IMR-90 (cell line): Measurements from ENCODE around the gene RPS3. TPM values are rescaled to one million over a fixed set of nuclear protein-coding genes. Genes with fewer than 3 reads are reported as not detected.

Source experiments
- ATAC-seq: fragments of 200-7000 bp; cut with Tn5 transposase; 2 replicates; pipeline ENCODE4 v1.9.1; 2020; ENCODE audit warnings: low read depth, mild to moderate bottlenecking, moderate library complexity
- BruUV-seq: library from RNA; stranded (reverse); fragments of 400-500 nt; replicated peaks from 2 replicates; lab custom pipeline; 2021; lab: Mats Ljungman, UMichigan
- CTCF ChIA-PET: fragments of 300-600 bp; formaldehyde crosslinking; extraction: SDS; loops from one replicate; lab custom pipeline; 2021; ENCODE audit warnings: antibody characterized with exemption; lab: Yijun Ruan, JAX
- POLR2A ChIA-PET: fragments of 300-600 bp; sonication (Branson Sonifier 250); formaldehyde crosslinking; loops from one replicate; lab custom pipeline; 2022; ENCODE audit warnings: antibody characterized with exemption; ENCODE audit not compliant: unreplicated experiment; lab: Charles Lee
- DNase-seq: peaks from one replicate; pipeline ENCODE4 v3.0.0; 2013
- H2AFZ ChIP-seq: replicated peaks from 2 replicates; pipeline ENCODE3; 2013; ENCODE audit warnings: low read length, mild to moderate bottlenecking; ENCODE audit not compliant: poor library complexity
- H2AK5ac ChIP-seq: 2 replicates; pipeline ENCODE4 v1.6.1; 2013; ENCODE audit warnings: low read depth, low read length, inconsistent platforms
- H2AK9ac ChIP-seq: replicated peaks from 2 replicates; pipeline ENCODE3; 2013; ENCODE audit warnings: mild to moderate bottlenecking, low read depth, low read length, moderate library complexity; ENCODE audit not compliant: poor library complexity
- H2BK120ac ChIP-seq: 2 replicates; pipeline ENCODE4 v1.6.1; 2013; ENCODE audit warnings: low read depth, low read length, inconsistent platforms
- H2BK15ac ChIP-seq: 3 replicates; pipeline ENCODE4 v1.6.1; 2013; ENCODE audit warnings: low read depth, low read length, inconsistent platforms
- H2BK20ac ChIP-seq: 2 replicates; pipeline ENCODE4 v1.6.1; 2013; ENCODE audit warnings: low read depth, mild to moderate bottlenecking, inconsistent platforms, low read length, moderate library complexity
- H2BK5ac ChIP-seq: 2 replicates; pipeline ENCODE4 v1.6.1; 2013; ENCODE audit warnings: mild to moderate bottlenecking, low read depth, low read length, inconsistent platforms; ENCODE audit not compliant: poor library complexity, severe bottlenecking
- H3K14ac ChIP-seq: replicated peaks from 2 replicates; pipeline ENCODE4 v1.6.1; 2013; ENCODE audit warnings: low read depth, low read length, inconsistent platforms
- H3K18ac ChIP-seq: 2 replicates; pipeline ENCODE4 v1.6.1; 2013; ENCODE audit warnings: low read depth, low read length, control low read depth
- H3K23ac ChIP-seq: 2 replicates; pipeline ENCODE4 v1.6.1; 2013; ENCODE audit warnings: low read depth, low read length, inconsistent platforms
- H3K27ac ChIP-seq: 2 replicates; pipeline ENCODE4 v1.5.1; 2013; ENCODE audit warnings: mild to moderate bottlenecking, control low read depth, low read length; ENCODE audit not compliant: insufficient read depth
- H3K27me3 ChIP-seq: 2 replicates; pipeline ENCODE4 v1.6.1; 2013; ENCODE audit warnings: low read length; ENCODE audit not compliant: control insufficient read depth, insufficient read depth
- H3K36me3 ChIP-seq: 2 replicates; pipeline ENCODE4 v1.6.1; 2013; ENCODE audit warnings: low read length, mixed read lengths; ENCODE audit not compliant: control insufficient read depth, insufficient read depth
- H3K4ac ChIP-seq: 2 replicates; pipeline ENCODE4 v1.6.1; 2013; ENCODE audit warnings: low read depth, low read length, inconsistent platforms
- H3K4me1 ChIP-seq: 2 replicates; pipeline ENCODE4 v1.6.1; 2013; ENCODE audit warnings: low read length, mixed read lengths; ENCODE audit not compliant: control insufficient read depth, insufficient read depth
- H3K4me2 ChIP-seq: 2 replicates; pipeline ENCODE4 v1.6.1; 2013; ENCODE audit warnings: low read depth, mild to moderate bottlenecking, control low read depth, low read length, moderate library complexity
- H3K4me3 ChIP-seq: 2 replicates; pipeline ENCODE4 v1.5.1; 2013; ENCODE audit warnings: low read depth, mild to moderate bottlenecking, control low read depth, low read length, moderate library complexity; ENCODE audit not compliant: insufficient read depth
- H3K56ac ChIP-seq: 2 replicates; pipeline ENCODE4 v1.6.1; 2013; ENCODE audit warnings: low read length, inconsistent platforms; ENCODE audit not compliant: insufficient read depth; ENCODE audit errors: extremely low read depth
- H3K79me1 ChIP-seq, 2 experiments: 2 replicates each; pipeline ENCODE4 v1.6.1; 2013; ENCODE audit warnings: low read length in 2 of 2, inconsistent platforms in 1 of 2, low read depth in 1 of 2
- H3K9ac ChIP-seq: 2 replicates; pipeline ENCODE4 v1.6.1; 2013; ENCODE audit warnings: low read depth, low read length, control low read depth
- H3K9me1 ChIP-seq: 2 replicates; pipeline ENCODE4 v1.6.1; 2013; ENCODE audit warnings: low read length, inconsistent platforms; ENCODE audit not compliant: insufficient read depth
- H3K9me3 ChIP-seq: 2 replicates; pipeline ENCODE4 v1.6.1; 2013; ENCODE audit warnings: low read length; ENCODE audit not compliant: control insufficient read depth, insufficient read depth
- H4K20me1 ChIP-seq: 2 replicates; pipeline ENCODE4 v1.6.1; 2013; ENCODE audit warnings: low read length, inconsistent platforms; ENCODE audit not compliant: insufficient read depth
- H4K5ac ChIP-seq: 2 replicates; pipeline ENCODE4 v1.6.1; 2013; ENCODE audit warnings: mild to moderate bottlenecking, low read depth, low read length, control low read depth
- H4K8ac ChIP-seq, 2 experiments: 2 replicates each; pipeline ENCODE4 v1.6.1; 2013; ENCODE audit warnings: low read depth in 2 of 2, low read length in 2 of 2, control low read depth in 1 of 2, inconsistent platforms in 1 of 2
- H4K91ac ChIP-seq: 2 replicates; pipeline ENCODE4 v1.6.1; 2013; ENCODE audit warnings: low read depth, low read length, inconsistent platforms; ENCODE audit not compliant: insufficient read depth
- BHLHE40 ChIP-seq: fragments of 150-350 bp; IDR thresholded peaks from 2 replicates; pipeline ENCODE4 v1.6.1; 2016; ENCODE audit warnings: mild to moderate bottlenecking, low read depth, low read length
- POLR2A ChIP-seq: IDR thresholded peaks from 2 replicates; pipeline ENCODE4 v1.6.1; 2012; ENCODE audit warnings: mild to moderate bottlenecking, low read depth, low read length
- RCOR1 ChIP-seq: IDR thresholded peaks from 2 replicates; pipeline ENCODE4 v1.6.1; 2012; ENCODE audit warnings: mild to moderate bottlenecking, low read length, improper control_type of control experiment; ENCODE audit not compliant: insufficient replicate concordance
- WGBS, 2 experiments: methylation state at CpG; one replicate each; pipeline versions ENCODE4 v1.1.5 to v1.1.7; 2013; ENCODE audit warnings: missing lambda C conversion rate in 2 of 2; ENCODE audit not compliant: insufficient read length in 1 of 2; ENCODE audit errors: extremely low coverage in 2 of 2; 5-methylcytosine and 5-hydroxymethylcytosine counted together
- dilution Hi-C: fragments of 300-500 bp; cut with HindIII; formaldehyde crosslinking; loops from one replicate; pipeline ENCODE4 v1.14.3; 2018; ENCODE audit warnings: low sequenced_read_pairs; ENCODE audit not compliant: unreplicated experiment
- in situ Hi-C: fragments of 300-500 bp; cut with MboI; formaldehyde crosslinking; loops from 3 replicates; pipeline ENCODE4 v1.14.3; 2019; ENCODE audit warnings: low sequenced_read_pairs, inconsistent platforms, mixed read lengths
- intact Hi-C: fragments of 100-400 bp; cut with micrococcal nuclease; formaldehyde crosslinking; loops from 2 replicates; pipeline ENCODE4 v1.10.0; 2022
- polyA plus RNA-seq, 3 experiments: library from polyadenylated mRNA; depleted of rRNA; stranded (reverse); fragments of >200 nt; gene quantifications; 2 replicates each; pipeline ENCODE4 v1.2.3, GENCODE V29; 2012; ENCODE audit warnings: low replicate concordance in 1 of 3
- total RNA-seq: library from RNA; depleted of rRNA; stranded (reverse); fragments of >200 nt; gene quantifications from 2 replicates; pipeline ENCODE4 v1.2.3, GENCODE V29; 2012

The RPS3 gene
- total and polyA plus RNA-seq, 2 of the 4 experiments (the other 2 are of a cell fraction) = 2,360 to 2,477 TPM

DNA sequence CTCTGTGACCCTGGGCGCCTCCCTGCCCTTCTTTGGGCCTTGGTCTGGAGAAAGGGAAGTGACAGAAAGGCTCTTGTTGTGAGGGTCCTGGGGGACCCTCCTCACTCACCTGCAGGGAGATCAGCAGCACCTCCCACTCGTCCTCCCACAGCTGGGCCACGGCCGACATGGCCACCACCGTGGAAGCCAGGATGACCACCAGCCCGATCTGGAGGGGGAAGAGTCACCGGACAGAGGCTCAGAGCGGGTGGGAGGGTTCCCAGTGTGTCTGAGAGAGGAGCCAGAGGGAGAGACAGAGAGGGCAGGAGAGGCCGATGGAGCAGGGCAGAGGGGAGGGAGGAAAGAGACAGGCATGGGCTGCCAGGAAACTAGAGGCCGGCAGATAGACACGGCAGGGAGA, 50.5 kb downstream of the RPS3 start:
- no peak overlapping the region for H2BK5ac ChIP-seq
- H3K9ac ChIP-seq = no peak overlapping the region
- no peak overlapping the region for H2AK5ac ChIP-seq
- no TSS peak for BruUV-seq
- H3K23ac ChIP-seq = no peak overlapping the region
- ChIA-PET CTCF (no interaction called here), POLR2A (no interaction called here)
- no peak for ATAC-seq
- intact Hi-C loops (loop anchor here (5.0 kb wide), 2 partner anchors 48 to 418 kb away; no protein-coding TSS in a partner anchor), in situ Hi-C loops (loop anchor here (5.0 kb wide), 1 partner anchor 83 kb away; no protein-coding TSS in a partner anchor), dilution Hi-C loops (no loop called here)
- no peak overlapping the region for H4K91ac ChIP-seq
- H2BK20ac ChIP-seq = no peak overlapping the region
- no peak overlapping the region for H2AFZ ChIP-seq
- peaks cover 5% of the 10 kb centered on the region for H3K4me1 ChIP-seq
- no peak overlapping the region for H3K27ac ChIP-seq
- no peaks in the 10 kb centered on the region for H3K9me3 ChIP-seq
- no peak overlapping the region for H3K18ac ChIP-seq
- H3K79me1 ChIP-seq = no peaks in the 10 kb centered on the region
- TF ChIP-seq BHLHE40 = no peak
- TF ChIP-seq RCOR1 = no peak
- TF ChIP-seq POLR2A = no peak
- H2AK9ac ChIP-seq = no peak overlapping the region
- H3K4ac ChIP-seq = no peak overlapping the region
- no peaks in the 10 kb centered on the region for H4K20me1 ChIP-seq
- no peaks in the 10 kb centered on the region for H3K9me1 ChIP-seq
- H3K36me3 ChIP-seq = no peaks in the 10 kb centered on the region
- H3K4me2 ChIP-seq = no peak overlapping the region
- no peak overlapping the region for H2BK120ac ChIP-seq
- WGBS, 2 experiments = 87% methylated on average over 6 of the region's 11 CpGs; no CpG with 5 or more reads in 1 of the 2 experiments
- H4K5ac ChIP-seq = no peak overlapping the region
- no peak for DNase-seq
- H3K14ac ChIP-seq = no peak overlapping the region
- H3K56ac ChIP-seq = no peak overlapping the region
- H3K4me3 ChIP-seq = no peak overlapping the region
- no peak overlapping the region for H4K8ac ChIP-seq
- H3K27me3 ChIP-seq = no peaks in the 10 kb centered on the region
- H2BK15ac ChIP-seq = no peak overlapping the region
